ENCODE data around the gene PUS7L. TPM values are rescaled to one million over a fixed set of nuclear protein-coding genes. Genes with fewer than 3 reads are reported as not detected.
"Not testable (repeated sequence)": the region's sequence is repeated elsewhere in the genome, so short reads cannot be mapped to it uniquely, and the experiment has no call there.

PUS7L gene
- total RNA-seq, 1 donor from 2014 or later: 3.7 TPM

- intact Hi-C loops (cut with DNase I): no loop called here
- no peak for ATAC-seq (ENCODE audit: poor library complexity)
- DNase-seq: no peak
Measured at GRCh38 chr12:43754015-43754414, 4.6 kb downstream of the PUS7L start.

GRCh38 chr12:43751360-43751759 lies 7.2 kb downstream of the PUS7L start:
- DNase-seq; ATAC-seq (ENCODE audit: poor library complexity); intact Hi-C loops (cut with DNase I): not testable (repeated sequence)

GRCh38 chr12:43750814-43751213 lies 7.8 kb downstream of the PUS7L start:
- no peak for DNase-seq
- intact Hi-C loops (cut with DNase I): no loop called here
- no peak for ATAC-seq (ENCODE audit: poor library complexity)

GRCh38 chr12:43749016-43749415 lies 9.6 kb downstream of the PUS7L start:
- ATAC-seq (ENCODE audit: poor library complexity) (no peak), DNase-seq (no peak)
- intact Hi-C loops (cut with DNase I): no loop called here

GRCh38 chr12:43744826-43745225 lies 13.8 kb downstream of the PUS7L start:
- intact Hi-C loops (cut with DNase I): no loop called here
- DNase-seq (no peak), ATAC-seq (ENCODE audit: poor library complexity) (no peak)

GRCh38 chr12:43742106-43742505 lies 16.5 kb downstream of the PUS7L start:
- no peak for DNase-seq
- ATAC-seq (ENCODE audit: poor library complexity): no peak
- intact Hi-C loops (cut with DNase I): no loop called here

GRCh38 chr12:43740511-43741100 lies 18.0 kb downstream of the PUS7L start:
- intact Hi-C loops (cut with DNase I): no loop called here
- no peak for DNase-seq
- no peak for ATAC-seq (ENCODE audit: poor library complexity)

GRCh38 chr12:43737646-43738045 lies 20.9 kb downstream of the PUS7L start:
- no peak for ATAC-seq (ENCODE audit: poor library complexity)
- intact Hi-C loops (cut with DNase I): no loop called here
- no peak for DNase-seq

- DNase-seq (no peak), ATAC-seq (ENCODE audit: poor library complexity) (no peak)
- intact Hi-C loops (cut with DNase I): no loop called here
Measured at GRCh38 chr12:43736927-43737440, 21.6 kb downstream of the PUS7L start.

- ATAC-seq (ENCODE audit: poor library complexity) (no peak), DNase-seq (no peak)
- intact Hi-C loops (cut with DNase I): no loop called here
Measured at GRCh38 chr12:43733687-43734086, 24.9 kb downstream of the PUS7L start.

GRCh38 chr12:43730283-43730682 lies 28.3 kb downstream of the PUS7L start:
- intact Hi-C loops (cut with DNase I): no loop called here
- no peak for ATAC-seq (ENCODE audit: poor library complexity)
- DNase-seq: no peak

GRCh38 chr12:43728698-43729097 lies 29.9 kb downstream of the PUS7L start:
- ATAC-seq (ENCODE audit: poor library complexity): no peak
- no peak for DNase-seq
- intact Hi-C loops (cut with DNase I): no loop called here

GRCh38 chr12:43728117-43728516 lies 30.5 kb downstream of the PUS7L start:
- DNase-seq (no peak), ATAC-seq (ENCODE audit: poor library complexity) (no peak)
- intact Hi-C loops (cut with DNase I): no loop called here

- ATAC-seq (ENCODE audit: poor library complexity) (no peak), DNase-seq (no peak)
- intact Hi-C loops (cut with DNase I): no loop called here
Measured at GRCh38 chr12:43723134-43723533, 35.5 kb downstream of the PUS7L start.

- no peak for ATAC-seq (ENCODE audit: poor library complexity)
- DNase-seq: no peak
- intact Hi-C loops (cut with DNase I): no loop called here
Measured at GRCh38 chr12:43722621-43723020, 36.0 kb downstream of the PUS7L start.

- ATAC-seq (ENCODE audit: poor library complexity) (no peak), DNase-seq (no peak)
- intact Hi-C loops (cut with DNase I): no loop called here
Measured at GRCh38 chr12:43711348-43711747, 47.2 kb downstream of the PUS7L start.

- ATAC-seq (ENCODE audit: poor library complexity); intact Hi-C loops (cut with DNase I); DNase-seq: not testable (repeated sequence)
Measured at GRCh38 chr12:43703772-43704171, 54.8 kb downstream of the PUS7L start.

- DNase-seq; intact Hi-C loops (cut with DNase I); ATAC-seq (ENCODE audit: poor library complexity): not testable (repeated sequence)
Measured at GRCh38 chr12:43701194-43701593, 57.4 kb downstream of the PUS7L start.

- ATAC-seq (ENCODE audit: poor library complexity): no peak
- intact Hi-C loops (cut with DNase I): no loop called here
- DNase-seq: no peak
Measured at GRCh38 chr12:43696154-43696553, 62.4 kb downstream of the PUS7L start.

- intact Hi-C loops (cut with DNase I): no loop called here
- ATAC-seq (ENCODE audit: poor library complexity) (no peak), DNase-seq (no peak)
Measured at GRCh38 chr12:43694879-43695278, 63.7 kb downstream of the PUS7L start.

GRCh38 chr12:43692064-43692463 lies 66.5 kb downstream of the PUS7L start:
- ATAC-seq (ENCODE audit: poor library complexity) (no peak), DNase-seq (no peak)
- intact Hi-C loops (cut with DNase I): no loop called here
